Hematopoietic multipotent progenitor cell treated with erythropoietin and hydrocortisone succinate and interleukin-3 and kit ligand, for 4 days (in vitro differentiated cells): ENCODE measurements around the gene UBE2D2.
A peak's percentile ranks its signal among the peaks of the same experiment; 100 is the strongest.
"Not testable (repeated sequence)": the region's sequence is repeated elsewhere in the genome, so short reads cannot be mapped to it uniquely, and the experiment has no call there.

Source experiments
- DNase-seq: peaks from one replicate; pipeline ENCODE4 v3.0.0-alpha.2; 2015

The UBE2D2 gene

GRCh38 chr5:139560752-139561654 is at the start of gene UBE2D2:
Gene UBE2D2 (plus strand): TSS chr5:139561339. CDS start chr5:139561792, 453 bp downstream.
- DNase-seq = peak; percentile 99

GRCh38 chr5:139512786-139513390 is 48.3 kb upstream of the UBE2D2 start:
- peak; percentile 53 for DNase-seq

GRCh38 chr5:139513434-139513833 is 47.7 kb upstream of the UBE2D2 start:
- peak; percentile 93 for DNase-seq

GRCh38 chr5:139513852-139514485 is 47.2 kb upstream of the UBE2D2 start:
- DNase-seq = no peak

GRCh38 chr5:139514486-139514856 is 46.7 kb upstream of the UBE2D2 start:
- DNase-seq = no peak

- DNase-seq = peak; percentile 94
Observed at GRCh38 chr5:139517683-139518564, 43.2 kb upstream of the UBE2D2 start.

GRCh38 chr5:139523635-139524445 is 37.3 kb upstream of the UBE2D2 start:
- no peak for DNase-seq

GRCh38 chr5:139524446-139524845 is 36.7 kb upstream of the UBE2D2 start:
- DNase-seq = no peak

GRCh38 chr5:139524940-139525585 is 36.1 kb upstream of the UBE2D2 start:
- peak; percentile 58 for DNase-seq

- DNase-seq = not testable (repeated sequence)
Observed at GRCh38 chr5:139525586-139526308, 35.4 kb upstream of the UBE2D2 start.

GRCh38 chr5:139526309-139527089 is 34.6 kb upstream of the UBE2D2 start:
- not testable (repeated sequence) for DNase-seq

GRCh38 chr5:139527090-139527470 is 34.1 kb upstream of the UBE2D2 start:
- DNase-seq = not testable (repeated sequence)

- DNase-seq = peak; percentile 52
Observed at GRCh38 chr5:139527896-139528467, 33.2 kb upstream of the UBE2D2 start.

- DNase-seq = not testable (repeated sequence)
Observed at GRCh38 chr5:139528695-139529094, 32.4 kb upstream of the UBE2D2 start.

GRCh38 chr5:139530079-139530478 is 31.1 kb upstream of the UBE2D2 start:
- DNase-seq = not testable (repeated sequence)

GRCh38 chr5:139531772-139532169 is 29.4 kb upstream of the UBE2D2 start:
- no peak for DNase-seq

GRCh38 chr5:139543423-139543991 is 17.6 kb upstream of the UBE2D2 start:
- DNase-seq = peak; percentile 83

- DNase-seq = not testable (repeated sequence)
Observed at GRCh38 chr5:139546593-139546992, 14.5 kb upstream of the UBE2D2 start.
